ENCODE results near the gene FAM131C.

Gene FAM131C

DNA sequence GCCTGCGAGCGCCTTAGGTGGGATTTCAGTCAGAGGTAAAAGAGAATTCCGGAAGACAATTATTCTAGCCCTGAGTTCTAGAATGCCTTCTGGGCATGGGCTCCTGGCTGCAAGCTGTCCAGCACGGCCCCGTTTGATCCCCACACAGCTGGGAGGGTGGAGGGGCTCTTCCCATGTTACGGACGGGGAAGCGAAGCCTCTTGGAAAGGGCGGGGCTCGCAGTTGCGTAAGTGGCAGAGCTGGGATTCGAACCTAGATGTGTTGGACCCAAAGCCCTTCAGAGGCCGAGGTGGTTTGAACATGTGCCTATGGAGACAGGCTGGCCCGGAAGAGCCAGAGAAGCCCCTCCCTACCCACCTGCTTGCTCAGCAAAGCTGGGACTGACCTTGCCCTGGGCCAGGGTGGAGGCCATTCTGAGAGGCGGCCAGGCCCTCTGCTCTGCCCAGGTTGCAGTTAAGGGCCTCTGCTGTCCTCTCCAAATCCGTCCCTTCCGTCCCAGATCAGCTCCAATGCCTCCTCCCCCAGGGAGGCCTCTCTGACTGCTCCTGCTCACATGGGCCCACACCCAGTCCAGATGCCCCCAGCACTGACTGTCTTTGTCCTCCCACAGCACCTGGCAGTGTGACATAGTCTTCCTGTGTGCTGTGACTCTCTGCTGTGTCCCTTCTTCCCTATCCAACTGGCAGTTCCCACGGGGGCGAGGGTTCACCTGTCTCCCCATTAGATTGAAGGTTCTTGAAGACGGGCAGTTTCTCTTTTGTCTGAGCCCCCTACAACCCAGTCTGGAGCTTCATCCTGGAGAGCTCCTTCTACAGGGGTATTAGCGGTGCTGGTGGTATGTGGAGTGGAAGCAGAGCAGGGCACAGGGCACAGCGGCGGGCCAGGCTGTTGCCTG, 54.5 kb downstream of the FAM131C start:
- in situ Hi-C loops (cut with MboI; ENCODE audit: low sequenced_read_pairs) = no loop called here

DNA sequence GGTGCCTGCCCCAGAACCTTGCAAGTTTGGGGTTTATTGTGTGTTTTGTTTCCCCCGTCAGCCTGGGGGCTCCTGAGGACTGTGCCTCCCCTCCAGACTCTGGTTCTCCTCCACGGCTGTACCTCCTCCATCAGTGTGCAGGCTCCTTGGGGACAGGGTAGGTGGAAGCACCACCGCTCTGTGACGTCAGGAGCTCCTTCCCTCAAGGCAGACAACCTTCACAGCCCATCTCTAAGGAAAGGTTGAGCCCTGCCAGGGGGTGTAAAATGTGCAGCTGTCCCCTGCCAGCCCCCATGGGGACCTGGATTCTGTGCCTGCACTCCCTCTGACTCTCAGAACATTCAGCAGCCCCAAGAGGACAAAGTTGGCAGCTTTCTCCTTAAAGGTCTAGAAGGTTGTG, 55.1 kb downstream of the FAM131C start:
- in situ Hi-C loops (cut with MboI; ENCODE audit: low sequenced_read_pairs) = no loop called here

DNA sequence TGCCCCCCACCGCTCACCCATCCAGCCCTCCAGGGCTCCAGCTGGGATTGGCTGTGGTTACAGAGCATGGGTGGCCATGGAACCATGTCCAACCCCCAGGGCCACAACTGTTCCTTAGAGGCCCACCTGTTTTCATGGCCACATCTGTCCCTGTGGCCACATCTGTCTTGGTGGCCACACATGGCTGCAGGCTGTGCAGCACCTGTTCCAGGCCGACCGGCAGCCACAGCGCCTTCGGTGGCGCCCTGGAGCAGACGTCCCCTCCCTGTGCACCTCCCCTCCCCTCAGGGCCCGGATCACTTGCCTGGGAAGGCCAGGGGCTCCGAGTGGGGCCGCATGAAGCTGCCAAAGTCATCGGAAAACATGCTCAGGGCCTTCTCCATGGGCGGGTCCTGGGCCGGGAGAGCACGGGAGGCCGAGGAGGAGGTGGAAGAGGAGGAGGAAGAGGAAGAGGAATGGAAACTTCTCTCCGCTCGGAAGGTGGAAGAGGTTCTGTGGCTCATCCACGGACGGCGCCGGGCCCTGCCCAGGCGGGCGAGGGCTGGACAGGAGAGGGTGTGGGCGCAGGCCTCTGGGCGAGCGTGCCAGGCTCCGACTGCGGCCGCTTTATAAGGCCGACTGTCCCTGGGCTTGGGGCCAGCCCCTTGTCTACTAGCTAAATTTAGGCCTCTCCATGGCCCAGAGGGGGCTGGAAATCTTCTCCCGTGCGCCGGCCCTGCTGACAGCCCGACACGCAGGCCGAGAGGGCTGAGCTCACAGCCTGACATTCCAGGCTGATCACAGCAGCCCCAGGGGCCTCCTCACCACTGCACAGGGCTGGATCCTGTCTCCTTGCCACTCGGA, 55.8 kb downstream of the FAM131C start, which contains the start of gene HSPB7:
Gene HSPB7, minus strand, starts transcription at position 583 of the 843 bp plus-strand sequence. Its CDS starts 80 bp downstream, at position 503.
- in situ Hi-C loops (cut with MboI; ENCODE audit: low sequenced_read_pairs) = no loop called here

DNA sequence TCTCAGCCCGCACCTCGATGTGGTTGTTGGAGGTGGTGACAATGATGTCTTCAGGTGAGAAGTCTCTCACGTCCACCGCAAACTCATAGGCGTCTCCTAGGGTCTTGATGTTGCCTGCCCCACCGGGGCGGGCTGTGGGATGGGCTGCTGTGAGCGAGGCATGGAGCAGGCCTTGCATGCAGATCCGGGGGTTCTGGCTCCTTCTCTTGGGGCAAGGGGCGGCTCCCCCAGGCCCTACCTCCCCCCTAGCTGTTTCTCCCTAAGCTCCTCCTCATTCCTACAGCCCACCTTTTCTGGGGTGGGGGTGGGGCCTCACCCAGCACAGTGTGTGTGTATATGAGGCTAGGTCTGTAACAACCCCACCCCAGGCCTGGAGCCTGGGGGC, 56.4 kb downstream of the FAM131C start:
- in situ Hi-C loops (cut with MboI; ENCODE audit: low sequenced_read_pairs) = no loop called here

DNA sequence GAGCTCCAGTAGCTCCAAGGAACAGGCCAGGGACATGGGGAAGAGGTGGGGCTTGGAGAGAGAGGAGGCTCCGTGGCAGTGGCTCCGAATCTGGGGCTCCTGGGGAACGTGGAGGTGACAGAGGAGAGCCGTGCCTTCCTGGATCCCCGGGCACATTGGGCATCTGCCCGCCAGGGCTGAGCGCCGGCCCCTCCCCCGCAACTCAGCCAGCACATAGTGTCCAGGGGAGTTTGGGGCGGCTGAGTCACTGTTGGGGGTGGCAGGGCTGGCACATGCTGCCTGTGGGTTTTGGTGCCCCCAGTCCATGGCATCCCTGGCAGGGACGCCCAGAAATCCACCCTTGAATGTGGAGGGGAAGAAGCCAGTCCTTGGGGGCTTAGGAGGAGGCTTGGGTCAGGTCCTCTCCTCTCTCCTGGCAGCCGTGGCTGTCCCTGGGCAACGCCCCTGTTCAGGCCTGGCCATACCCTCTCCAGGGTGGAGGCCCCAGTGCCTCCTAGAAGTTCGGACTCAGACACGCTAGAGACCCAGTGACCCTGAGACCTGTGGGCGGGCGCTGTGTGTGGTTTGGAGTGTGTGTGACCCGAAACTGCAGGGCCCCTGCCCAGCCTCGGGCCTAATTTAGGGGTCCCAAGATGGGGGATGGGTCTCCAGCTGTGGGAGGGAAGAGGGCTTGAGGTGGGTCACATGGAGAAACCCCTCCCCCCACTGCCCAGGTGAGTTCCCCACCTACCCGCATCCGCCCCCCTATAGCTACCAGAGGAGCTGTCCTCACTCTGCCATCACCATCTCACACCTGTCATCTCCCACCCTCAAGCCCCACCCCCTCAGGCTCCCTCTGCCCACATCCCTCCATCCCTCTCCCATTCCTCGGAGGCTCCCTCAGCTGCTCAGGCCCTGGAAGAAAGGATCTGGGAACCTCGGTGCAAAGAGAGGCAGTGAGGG, 57.2 kb downstream of the FAM131C start:
- in situ Hi-C loops (cut with MboI; ENCODE audit: low sequenced_read_pairs) = no loop called here

DNA sequence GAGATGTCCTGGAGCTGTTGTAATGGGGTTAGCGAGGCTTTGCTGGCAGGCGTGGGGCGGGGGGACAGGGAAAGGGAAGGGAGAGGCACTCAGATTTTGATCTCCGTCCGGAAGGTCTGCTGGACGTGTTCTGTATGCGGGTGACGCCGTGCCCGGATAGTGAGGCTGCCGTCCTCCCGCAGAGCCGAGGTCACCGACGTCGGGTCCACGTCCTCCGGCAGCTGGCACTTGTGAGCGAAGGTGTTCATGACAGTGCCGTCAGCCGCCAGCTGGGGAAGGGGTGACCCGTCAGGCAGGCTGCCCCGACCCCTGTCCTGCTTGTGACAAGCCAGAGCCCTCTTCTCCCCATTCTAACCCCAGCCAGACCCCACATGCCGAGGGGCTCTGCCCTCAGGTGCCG, 58.0 kb downstream of the FAM131C start:
- in situ Hi-C loops (cut with MboI; ENCODE audit: low sequenced_read_pairs) = no loop called here

DNA sequence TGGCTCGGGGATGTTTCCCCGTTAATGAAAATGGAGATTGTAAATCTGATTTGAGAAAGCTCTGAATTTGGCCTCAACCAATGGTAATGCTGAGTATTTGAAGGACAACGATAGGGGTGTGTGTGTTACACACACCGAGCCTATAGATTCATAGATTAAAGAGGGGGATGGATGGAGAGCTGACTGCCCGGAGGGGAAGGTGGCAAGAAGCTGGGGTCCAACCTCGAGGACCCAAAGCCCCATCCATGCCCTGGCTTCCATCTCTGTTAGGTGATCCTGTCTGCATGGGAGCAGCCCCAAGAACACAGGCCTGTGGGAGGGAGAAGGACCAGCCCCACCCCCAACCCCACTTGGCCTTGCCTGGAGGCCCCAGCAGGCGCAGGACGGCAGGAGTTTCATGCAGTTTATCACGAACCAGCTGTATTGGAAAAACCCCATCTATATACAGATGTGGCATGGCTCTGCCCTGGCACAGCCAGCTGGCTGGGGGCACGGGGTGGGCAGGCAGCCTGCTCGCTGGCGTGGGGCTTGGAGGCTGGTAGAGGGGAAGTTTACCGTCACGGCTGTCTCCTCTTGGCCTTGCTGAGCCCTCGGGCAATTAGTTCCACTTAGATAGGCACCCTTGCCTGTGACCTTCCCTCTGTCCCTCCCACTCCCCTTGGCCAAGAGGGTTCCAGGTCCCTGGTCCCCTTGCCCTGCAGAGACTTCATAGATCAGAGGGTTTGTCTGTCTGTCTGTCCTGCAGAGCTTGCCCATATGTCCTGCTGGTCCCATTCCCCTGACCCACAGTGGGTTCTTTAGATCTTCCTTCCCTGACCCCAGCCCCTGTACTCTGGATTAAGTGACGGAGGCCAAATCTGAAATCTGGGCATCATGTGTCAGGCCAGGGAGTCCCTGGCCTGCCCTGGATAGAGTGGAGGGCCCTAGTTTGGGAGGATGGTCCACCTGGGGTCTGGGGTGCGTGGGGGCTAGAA, 58.7 kb downstream of the FAM131C start:
- in situ Hi-C loops (cut with MboI; ENCODE audit: low sequenced_read_pairs) = no loop called here

DNA sequence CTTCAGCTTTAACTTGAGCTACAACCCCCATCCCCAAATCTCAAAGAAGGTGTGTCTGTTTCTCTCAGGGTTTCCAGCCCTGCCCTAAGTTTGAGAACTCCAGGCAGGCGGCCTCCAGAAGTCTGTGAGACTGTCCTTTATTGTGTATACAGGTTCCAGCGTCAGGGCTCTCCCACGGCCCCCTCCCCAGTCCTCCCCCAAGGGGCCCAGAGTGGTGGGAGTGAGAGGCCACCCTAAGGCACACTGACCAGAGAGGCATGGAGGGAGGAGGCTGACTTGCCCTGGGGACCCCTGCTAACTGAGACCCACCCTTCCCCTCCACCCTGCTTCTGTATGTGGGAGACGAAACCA, 59.6 kb downstream of the FAM131C start:
- in situ Hi-C loops (cut with MboI; ENCODE audit: low sequenced_read_pairs) = no loop called here

DNA sequence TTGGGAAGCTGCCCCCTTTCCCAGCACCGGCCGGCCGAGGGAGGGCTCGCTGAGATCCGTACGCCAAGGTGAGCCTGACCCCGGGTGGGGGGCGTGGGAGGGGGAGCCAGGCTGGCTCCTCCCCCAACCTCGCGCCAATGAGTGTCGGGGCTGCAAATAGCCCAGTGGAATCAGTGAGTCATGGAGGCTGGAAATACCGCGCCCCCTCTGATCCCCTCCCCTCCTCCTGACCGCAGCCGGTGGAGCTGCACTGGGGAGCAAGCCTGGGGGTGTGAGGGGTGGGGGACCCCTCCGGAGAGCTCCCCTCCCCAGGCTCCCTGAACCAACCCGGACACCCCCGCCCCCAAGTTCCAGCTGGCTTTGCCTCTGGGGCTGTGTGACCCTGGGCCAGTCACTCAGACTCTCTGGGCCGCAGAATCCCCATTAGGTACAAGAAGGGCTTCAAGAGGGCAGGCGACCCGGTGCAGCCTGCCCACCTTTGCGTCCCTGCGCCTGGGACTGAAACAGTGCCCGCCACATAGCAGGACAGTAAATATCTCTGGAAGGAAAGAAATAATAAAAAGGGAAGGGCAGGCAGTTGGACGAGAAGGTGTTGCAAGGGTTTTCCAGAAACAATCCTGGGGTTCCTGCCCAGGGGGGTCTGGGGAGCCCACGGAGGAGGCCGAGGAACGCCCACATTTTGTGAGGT, 60.1 kb downstream of the FAM131C start:
- in situ Hi-C loops (cut with MboI; ENCODE audit: low sequenced_read_pairs) = no loop called here

DNA sequence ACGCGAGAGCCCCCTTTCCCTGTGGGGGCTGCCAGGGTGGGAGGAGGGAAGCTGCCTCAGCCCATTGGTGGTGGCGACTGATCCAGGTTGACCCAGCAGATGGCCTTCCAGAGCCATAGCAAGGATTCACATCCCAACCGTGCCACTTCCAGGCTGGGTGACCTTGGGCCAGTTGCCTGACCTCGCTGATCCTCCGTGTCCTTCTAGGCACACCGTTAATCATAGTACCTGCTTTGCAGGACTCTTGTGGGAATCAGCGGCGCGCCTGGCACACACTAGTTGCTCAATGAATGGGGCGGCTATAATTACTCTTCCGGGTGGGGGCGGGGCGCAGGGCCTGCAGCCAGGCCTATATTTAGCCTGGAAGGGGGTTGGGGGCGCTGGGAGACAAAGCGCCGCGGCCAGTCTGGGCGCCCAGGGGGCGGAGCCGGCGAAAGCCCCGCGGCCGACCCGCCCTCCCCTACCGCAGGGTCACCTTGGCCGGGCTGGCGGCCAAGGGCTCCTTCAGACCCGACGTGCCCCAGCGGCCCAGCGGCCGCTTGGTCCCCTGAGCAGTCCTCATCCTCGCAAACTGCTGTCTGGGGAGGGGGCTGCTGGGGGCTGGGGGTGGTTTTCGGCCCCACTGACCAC, 60.7 kb downstream of the FAM131C start:
- in situ Hi-C loops (cut with MboI; ENCODE audit: low sequenced_read_pairs) = no loop called here

DNA sequence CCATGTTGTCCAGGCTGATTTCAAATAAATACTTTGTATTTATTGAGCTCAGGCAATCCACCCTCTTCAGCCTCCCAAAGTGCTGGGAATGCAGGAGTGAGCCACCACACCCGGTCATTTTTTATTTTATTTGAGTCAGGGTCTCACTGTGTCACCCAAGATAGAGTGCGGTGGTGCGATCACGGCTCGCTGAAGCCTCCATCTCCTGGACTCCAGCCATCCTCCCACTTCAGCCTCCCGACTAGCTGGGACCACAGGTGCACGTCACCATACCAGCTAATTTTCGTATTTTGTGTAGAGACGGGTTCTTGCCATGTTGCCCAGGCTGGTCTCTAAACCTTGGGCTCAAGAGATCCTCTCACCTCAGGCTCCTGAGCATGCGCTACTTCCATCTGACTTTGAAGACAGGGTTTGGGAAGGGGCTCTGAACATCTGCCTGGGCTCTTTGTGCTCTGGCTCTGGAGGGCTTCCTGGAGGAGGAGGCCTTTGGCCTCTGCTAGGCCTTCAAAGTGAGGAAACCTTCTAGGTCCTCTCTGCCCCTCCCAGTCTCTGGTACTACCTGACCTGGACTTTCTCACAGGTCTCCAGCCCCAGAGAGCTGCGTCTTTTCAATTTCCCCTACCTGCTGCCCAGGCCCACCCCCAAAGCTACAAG, 61.4 kb downstream of the FAM131C start:
- in situ Hi-C loops (cut with MboI; ENCODE audit: low sequenced_read_pairs) = no loop called here

DNA sequence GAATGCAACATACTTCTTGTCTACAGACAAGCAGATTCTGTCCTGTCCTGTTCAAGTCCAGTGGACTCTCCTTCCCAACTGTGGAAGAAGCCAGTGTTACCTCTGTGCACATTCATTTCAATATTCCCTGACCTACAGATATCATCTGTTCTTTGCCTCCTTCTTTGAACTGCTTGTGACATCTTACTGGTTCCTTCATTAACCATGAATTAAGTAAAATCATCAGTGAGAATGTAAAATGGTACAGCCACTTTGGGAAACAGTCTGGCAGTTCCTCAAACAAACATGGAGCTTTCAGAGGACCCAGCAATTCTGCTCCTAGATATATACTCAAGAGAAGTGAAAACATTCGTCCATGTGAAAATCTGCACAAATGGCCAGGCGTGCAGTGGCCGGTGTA, 62.6 kb downstream of the FAM131C start:
- in situ Hi-C loops (cut with MboI; ENCODE audit: low sequenced_read_pairs) = no loop called here

DNA sequence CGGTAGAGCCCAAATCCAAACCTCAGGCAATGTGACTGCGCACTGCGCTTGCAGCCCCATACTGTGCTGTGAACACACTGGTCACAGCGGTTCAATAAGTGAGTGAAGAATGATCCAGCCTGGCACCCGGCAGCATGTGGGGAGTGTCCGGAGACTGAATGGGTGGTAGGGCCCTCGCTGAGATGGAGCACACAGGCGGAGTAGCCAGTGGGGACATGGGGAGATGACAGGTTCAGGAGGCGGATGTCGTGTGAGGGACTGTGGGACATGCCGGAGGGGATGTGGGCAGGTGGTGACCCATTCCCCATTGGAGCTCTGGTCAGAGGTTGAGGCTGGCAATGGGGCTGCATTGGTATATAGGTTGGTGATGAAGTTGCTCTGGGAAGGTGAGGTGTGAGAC, 63.8 kb downstream of the FAM131C start:
- in situ Hi-C loops (cut with MboI; ENCODE audit: low sequenced_read_pairs) = no loop called here

DNA sequence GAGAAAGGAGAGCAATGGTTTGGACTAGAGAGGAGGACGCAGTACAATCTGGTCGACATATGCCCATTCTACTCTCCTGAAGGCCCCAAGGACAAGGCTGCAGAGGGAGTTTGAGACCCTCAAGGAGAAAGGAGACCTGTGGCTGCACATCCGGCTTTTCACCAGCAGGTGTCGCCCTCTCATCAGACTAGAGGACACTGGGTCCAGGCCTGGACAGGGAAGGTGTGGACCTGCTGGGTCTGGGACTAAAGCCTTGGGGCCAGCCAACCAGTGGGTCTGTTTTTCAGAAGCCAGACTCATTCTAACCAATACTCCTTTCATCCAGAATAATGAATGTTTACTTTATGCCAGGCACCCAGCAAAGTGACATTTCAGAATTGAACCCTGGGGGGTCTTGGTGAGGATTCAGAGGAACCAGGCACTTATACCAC, 64.4 kb downstream of the FAM131C start:
- in situ Hi-C loops (cut with MboI; ENCODE audit: low sequenced_read_pairs) = no loop called here

Data from HL-60/S4 (cell line).